GM18502 (cell line): ENCODE data around the gene EGFLAM.
"Not testable (repeated sequence)": the region's sequence is repeated elsewhere in the genome, so short reads cannot be mapped to it uniquely, and the experiment has no call there.

Experiments
- ATAC-seq: cut with Tn5 transposase; IDR thresholded peaks from one replicate; pipeline ENCODE4 v1.9.1; 2021; ENCODE audit warnings: mild to moderate bottlenecking; ENCODE audit not compliant: unreplicated experiment, poor library complexity

EGFLAM gene

DNA sequence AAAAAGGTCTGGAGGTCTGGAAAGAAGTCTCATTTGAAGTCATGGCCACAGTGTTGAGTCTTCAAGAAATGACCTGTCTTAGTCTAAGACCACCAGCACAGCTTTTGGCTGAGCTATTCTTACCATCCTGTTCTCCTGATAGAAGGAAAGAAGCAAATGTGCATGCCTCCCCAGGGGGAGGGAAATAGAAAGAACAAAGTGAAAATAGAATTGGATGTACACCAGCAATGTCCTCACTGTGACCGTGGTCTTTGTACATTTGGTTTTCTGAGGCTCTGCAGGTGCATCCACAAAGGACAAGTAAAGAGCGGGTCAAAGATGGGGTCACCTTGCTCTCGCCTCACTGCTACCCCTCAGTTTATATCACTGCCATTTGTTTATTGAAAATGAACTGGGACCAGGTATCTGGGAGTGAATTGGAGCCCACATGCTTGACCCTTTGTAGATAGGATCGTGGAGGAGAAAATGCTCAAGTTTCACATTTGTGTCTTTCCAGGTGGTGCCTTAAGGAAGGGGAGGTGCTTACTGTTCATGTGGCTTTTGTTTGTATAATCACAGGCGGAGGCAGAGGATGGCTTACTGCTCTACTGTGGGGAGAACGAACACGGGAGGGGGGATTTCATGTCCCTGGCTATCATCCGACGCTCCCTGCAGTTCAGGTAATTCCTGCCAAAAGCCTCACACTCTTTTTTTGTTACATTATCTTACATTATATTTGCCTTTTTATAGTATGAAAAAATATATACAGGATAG lies 150.3 kb downstream of the EGFLAM start:
- ATAC-seq = no peak

DNA sequence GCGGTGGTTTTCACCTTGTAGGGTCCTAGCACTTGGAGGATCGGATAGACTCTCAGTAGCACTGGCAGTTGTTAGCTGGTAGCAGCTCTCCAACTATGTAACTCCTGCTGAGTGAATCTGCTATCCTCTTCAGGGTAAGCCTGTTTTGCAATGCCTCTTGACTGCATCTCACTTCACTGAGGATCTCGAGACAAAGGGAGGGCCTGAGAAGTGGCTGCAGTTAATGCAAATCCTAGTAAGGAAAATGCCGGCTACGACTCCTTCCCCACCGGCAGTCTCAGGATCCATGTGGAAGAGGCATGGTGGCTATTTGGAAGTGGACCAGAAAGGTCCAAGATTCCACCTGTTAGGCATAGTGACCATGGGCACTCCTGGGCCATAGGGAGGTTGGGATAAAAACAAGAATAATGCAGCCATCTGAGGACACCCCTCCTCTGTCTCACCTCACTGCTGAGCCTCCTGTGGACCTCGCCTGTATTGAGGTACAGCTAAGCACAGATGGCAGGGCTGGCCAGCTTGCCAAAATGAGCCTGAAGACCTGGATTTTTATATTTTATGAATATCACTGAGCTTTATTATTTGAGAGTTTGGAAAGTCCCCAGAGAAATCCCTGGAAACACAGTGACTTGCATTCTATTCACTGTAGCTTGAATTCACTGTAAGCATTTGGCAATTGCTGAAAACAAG lies 152.1 kb downstream of the EGFLAM start:
- no peak for ATAC-seq

DNA sequence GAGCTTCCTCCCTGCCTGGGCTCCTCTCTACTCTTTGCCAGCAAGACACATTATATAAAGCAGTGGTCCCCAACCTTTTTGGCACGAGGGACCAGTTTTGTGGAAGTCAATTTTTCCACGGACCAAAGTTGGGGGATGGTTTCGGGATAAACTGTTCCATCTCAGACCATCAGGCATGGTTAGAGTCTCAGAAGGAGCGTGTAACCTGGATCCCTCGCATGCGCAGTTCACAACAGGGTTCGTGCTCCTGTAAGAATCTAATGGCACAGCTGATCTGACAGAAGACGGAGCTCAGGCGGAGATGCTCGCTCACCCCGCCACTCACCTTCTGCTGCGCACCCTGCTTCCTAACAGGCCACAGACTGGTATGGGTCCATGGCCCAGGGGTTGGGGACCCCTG lies 155.3 kb downstream of the EGFLAM start:
- no peak for ATAC-seq

DNA sequence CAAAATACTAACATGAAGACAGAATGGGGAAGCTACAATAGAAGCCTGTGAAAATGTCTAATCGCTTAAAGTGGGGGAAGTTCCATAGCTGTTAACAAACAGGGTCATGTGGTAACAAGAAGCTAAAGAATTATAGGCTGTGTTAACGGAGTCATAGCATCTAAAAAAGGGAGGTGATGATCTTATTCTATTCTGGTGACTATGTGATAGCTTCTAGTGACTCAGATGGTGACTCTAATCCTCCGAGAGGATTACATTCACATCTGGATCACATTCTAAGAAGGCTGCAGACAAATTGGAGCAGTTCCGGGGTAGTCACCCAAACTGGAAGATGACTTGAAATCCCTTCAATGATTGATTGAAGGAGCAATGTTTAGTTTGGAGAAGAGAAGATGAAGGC lies 156.0 kb downstream of the EGFLAM start:
- ATAC-seq = no peak

DNA sequence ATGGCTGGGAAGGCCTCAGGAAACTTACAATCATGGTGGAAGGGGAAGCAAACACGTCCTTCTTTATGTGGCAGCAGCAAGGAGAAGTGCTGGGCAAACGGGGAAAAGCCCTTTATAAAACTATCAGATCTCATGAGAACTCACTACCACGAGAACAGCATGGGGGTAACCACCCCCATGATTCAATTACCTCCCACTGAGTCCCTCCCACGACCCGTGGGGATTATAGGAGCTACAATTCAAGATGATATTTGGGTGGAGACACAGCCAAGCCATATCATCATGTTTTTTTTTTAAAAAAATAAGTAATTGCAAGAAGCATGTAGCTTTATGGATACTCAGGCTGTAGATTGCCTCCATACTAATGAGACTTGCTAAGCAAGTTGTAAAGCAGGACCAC lies 157.4 kb downstream of the EGFLAM start:
- not testable (repeated sequence) for ATAC-seq

DNA sequence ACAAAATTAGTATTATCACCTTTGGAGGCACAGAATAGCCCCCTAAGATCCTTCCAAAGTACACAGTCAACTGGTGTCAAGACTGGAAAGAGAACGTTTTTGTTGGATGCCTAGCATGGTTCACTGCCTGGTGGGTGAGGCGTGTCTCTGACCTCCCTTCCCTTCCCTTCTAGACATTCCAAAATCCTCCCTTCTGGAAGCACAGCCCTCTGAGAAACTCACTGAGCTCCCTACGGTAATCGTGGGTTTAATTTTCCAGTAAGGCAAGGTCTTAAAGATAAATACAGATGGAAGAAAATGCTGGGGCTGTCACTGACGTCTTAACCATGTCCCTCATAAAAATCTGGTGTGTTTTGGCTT lies 159.3 kb downstream of the EGFLAM start:
- ATAC-seq = no peak

DNA sequence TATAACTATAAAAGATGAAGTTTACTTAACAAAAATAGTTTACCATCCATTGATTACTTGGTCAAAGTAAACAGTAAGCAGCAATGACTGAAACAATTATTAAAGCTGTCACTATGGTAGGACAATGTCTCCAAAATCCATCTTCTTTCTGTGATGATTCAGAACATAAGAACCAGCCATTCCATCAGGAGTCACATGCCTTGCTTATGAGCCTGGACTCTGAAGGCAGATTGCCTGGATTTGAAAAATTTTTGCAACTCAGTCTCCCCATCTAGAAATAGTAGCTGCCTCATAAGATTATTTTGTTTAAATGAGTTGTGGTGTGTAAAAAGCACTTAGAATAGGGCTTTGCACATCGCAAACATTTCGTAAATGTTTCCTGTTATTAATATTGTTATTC lies 161.9 kb downstream of the EGFLAM start:
- ATAC-seq = no peak

DNA sequence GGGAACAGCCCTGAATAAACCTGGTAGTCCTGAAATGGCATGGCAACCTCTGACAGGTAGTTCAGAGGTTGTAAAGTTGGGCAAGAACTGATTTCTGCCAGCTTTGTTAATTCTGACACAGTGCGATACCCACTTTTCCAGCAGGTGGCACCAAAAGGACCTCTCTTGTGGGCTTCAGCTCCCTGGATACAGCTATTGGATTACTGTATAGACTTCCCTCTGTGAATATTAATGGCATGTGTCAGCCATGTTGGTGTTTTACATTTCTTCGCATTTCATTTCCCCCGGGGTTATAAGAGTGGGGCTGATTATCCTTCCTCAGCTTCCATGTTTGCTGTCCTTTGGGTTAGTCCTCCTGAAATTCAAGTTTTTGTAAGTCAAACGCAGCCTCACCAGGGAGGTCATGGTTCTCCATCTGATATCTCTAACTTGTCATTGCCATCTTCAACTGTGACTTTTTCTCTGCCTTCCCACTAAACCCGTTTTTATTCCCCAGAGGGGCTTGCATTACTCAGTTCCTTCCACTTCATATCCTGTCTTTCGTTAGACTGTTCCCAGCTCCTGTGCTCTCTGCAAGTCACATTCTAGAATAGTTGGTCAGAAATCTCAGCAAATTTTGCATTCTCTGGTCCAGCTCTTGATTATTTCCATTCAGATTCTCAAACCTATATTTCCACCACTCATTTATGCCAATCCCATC lies 162.5 kb downstream of the EGFLAM start:
- ATAC-seq = peak; percentile 65

DNA sequence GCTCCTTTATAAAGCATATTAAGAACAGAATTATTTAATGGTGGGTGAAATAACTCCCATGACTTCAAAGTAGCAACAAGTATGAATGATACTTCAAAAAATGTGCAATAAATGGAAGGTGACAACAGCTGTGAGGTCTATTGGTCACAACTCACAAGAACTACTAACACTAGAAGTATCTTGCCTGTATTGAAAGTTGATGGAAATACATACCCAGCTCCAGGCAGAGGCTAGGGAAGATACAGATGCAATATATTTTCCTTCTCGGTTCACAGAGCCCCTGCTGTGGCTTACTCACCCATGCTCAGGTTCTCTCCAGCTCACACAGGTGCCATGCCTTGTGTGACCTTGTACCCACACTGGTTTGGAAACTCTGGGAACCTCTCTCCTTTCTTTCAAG lies 164.3 kb downstream of the EGFLAM start:
- ATAC-seq = no peak

DNA sequence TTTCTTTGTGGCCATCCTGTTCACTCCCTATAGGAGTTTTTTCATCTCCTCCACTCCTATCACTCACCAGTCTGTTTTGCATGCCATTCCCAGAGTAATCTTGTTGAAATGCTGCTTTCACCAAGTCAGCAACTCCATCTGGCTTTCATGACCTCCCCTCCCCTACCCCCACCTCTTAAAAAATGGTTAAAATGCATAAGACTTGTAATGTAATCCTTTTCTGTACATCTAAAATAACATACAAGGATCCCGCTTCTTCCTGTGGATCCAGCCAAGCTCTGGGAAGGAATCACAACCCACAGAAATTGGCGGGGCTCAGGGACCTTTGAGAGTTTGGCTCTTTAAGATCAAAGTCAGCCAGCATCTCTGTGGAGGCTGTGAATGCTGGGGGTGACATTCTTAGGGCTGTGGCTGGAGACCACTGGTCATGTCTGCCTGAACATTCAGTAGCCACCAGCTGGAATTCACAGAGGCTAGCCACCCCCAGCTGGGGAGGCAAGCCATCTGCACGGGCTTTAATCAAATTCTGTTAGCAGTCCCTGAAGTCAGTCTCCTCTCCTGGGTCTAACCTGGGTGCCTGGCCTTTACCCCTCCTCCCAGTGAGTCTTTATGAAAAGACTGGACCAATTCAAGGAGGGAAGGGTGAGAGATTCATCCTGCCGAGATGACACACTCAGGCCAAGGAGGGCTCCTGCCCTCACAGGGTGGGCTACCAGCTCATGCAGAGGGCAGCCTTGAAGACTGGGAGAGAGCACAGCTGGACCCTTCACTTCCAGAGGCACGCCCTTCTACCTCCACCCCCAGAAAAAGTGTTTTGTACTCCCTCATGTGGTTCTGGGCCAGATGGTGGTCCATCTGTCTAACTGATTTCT lies 165.2 kb downstream of the EGFLAM start:
- no peak for ATAC-seq

DNA sequence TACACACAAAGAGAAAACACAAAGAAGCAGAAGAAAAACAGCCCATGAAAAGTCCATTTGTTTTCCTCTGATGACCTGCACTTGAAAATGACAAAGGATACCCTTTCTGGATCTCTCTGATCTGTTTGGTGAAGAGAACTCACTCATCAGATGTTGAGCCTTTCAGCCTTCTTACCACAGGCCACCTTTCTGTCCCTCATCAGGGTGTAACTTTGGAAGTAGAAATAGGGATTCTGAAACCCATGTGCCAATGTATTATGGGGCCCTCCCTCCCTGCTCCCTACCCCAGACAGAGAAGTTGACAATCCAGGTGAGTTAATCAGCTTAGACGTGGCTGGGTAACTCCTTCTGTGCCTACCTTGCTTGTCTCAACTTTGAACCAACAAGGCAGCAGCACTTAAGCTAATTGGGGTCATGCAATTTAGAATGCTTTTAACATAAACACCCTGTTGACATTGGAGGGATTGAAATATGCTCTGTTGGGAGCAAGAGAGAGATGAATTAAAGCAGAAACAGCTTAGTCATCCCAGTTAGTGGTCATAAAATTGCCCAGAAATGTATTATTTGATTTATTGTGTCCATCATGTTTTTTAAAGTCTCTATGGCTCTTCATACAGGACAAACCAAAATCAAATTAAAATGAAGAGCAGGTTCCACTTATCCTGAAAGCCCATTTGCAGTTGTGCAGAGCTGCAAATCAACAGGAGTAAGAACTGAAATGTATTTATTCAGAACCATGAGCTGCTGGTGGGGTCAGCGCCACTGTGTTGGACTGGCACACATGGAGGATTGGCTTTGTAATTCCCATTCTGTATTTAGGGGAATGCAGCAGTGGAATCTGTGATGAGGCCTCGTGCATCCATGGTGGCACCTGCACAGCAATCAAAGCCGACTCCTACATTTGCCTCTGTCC lies 166.0 kb downstream of the EGFLAM start:
- ATAC-seq = no peak

DNA sequence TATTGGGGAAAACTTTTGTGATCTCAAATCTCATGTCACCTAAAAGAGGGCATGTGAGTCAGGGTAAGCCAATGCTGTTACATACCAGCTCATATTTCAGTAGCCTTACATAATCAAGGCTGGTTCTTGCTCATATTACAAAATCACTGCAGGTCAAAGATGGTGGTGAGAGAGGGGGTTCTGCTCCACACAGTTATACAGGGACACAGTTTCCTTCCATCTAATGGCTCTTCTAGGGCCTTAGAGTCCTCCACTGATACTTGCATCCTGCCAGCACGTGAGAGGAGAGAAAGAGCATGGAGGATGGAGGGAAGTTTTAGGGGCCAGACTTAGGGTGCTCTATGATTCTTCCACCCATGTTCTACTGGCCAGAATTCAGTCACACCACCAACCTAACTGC lies 168.1 kb downstream of the EGFLAM start:
- no peak for ATAC-seq

DNA sequence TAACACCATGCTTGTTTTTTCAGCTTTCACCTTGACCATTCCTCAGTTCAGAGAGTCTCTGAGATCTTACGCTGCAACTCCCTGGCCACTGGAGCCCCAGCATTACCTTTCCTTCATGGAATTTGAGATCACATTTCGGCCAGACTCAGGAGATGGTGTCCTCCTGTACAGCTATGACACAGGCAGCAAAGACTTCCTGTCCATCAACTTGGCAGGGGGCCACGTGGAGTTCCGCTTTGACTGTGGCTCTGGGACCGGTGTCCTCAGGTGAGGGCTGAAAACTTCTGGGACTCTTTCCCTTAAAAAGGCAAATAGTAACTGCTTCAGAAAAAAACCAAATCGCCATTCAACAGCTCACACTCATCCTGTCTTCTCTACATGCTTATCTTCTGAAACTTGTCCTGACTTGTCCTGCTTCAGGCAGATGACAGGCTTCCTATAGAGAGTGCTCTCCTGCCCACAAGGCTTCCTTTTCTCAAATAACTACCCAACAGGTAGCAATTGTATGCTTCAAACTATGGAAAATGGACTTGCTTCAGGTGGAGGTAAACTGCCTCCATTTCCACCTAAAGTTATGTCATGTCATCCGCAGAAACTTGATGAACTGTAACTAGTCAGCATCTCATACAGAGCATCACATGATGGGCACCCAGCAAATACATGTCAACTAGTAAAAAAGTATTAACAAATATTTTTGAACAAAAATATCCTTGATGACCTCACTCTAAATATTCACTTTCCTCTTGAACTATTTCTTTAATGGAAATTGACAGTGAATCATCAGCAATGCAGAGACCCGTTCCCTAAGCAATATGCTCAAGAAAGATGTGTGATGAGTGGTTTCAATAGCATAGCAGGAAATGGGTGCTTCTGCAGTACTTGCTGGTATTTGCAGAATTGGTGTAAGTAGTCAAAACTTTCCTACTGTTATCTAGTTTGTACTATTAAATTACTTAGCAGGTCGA lies 168.9 kb downstream of the EGFLAM start:
- no peak for ATAC-seq

DNA sequence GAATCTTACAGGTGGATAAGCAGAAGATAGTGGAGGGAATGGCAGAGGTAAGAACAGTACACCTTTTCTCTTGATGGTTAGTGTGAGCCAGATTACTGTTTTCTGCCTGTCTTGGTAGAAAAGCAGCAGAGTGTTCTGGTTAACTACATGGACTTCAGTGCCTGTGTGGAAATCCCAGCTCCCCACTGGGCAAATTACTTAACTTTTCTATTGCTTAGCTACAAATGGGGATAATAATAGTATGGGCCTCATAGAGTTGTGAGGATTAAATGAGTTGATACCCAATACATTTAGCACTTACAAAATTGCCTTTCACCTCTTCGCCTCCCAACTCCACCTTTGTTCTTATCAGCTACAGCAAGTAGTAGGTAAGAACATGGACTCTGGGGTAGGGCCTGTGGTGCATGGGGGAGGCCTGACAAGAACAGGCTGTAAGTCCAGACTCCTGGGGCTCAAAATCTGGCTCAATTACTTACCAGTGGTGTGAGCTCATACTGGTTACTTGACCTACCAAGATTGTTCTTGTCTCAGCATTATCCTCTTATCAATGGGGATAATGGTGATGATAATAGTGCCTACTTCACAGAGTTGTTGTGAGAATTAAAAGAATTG lies 173.0 kb downstream of the EGFLAM start:
- ATAC-seq = no peak

DNA sequence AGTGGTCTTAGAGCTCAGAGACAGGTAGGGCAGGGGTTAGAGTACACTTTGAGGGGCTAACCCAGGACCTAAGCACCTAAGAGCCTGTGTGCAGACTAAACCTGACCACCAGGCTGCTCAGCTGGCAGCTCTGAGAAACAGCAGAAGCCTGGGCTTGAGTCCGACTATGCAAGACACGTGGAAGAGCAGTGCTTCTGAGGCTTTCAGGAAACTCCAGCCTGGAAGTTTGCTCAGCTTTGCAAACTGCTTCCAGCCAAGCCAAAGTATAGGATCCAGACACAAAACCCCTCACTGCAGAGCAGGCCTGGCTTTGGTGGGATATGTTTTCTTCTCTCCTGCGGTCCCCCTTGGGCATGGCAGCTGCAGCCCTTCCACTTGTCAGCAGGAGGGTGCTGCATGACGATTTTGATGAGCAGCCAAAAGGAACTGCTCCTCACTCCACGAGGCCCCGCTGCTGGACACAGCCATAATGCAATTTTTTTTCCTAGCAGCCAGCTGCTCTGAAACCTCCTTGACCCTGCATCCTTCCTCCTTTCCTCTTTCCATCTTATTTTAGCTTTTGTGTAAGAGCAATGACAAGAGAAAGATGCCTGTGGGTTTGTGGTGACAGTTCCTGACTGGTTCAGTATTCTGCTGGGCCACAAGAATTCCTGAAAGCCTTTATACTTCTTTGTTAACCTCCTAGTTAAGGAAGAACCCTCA lies 175.0 kb downstream of the EGFLAM start:
- ATAC-seq = no peak

DNA sequence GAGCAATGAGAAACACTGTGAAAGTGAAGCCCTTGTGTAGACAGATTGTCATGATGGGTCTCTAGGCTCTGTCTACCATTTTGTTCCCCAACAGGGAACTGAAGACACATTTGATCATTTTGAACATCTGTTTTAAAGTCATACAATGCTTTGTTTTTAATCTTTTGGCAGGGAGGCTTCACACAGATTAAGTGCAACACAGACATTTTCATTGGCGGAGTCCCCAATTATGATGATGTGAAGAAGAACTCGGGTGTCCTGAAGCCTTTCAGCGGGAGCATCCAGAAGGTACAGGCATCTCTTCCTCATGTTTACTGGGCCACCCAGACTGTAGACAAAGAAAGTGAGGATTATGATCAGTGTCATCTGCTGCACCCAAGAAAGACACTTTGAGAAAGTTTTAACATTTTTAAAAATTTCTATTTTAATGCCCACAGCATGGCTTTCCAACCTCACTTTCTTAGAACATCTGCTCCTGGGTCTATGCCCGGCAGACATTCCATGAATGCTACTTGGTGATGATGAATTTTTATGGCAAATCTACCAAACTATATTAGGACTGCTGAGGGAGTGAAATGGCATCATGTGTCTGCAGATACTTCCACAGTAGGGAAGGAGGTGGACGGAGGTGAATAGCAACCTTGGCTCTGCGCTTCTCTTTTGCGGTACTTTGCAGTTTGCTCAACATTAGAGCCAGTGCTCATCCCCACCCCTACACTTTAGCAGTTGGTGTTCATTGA lies 176.8 kb downstream of the EGFLAM start:
- no peak for ATAC-seq

DNA sequence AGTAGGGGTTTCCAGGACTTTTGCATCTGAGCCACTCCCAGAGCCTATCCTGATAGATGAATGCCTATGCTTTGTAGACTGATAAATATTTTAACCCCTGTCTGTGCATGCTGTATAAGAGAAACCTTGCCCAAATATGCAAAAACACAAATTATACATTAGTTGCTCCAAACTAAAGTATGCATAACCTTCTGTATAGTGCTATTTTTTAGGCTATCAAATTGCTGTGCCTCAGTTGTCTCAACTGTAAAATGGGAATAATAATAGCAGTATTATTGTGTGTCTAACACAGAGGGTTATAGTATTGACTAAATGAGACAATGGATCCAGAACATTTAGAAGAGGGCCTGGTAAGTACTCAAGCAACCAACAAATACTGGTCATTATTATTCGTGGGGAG lies 180.4 kb downstream of the EGFLAM start:
- ATAC-seq = no peak
